SK-N-MC (cell line): ENCODE data around the gene UXS1.

Experiments used
- DNase-seq: peaks from one replicate; pipeline ENCODE4 v3.0.0-alpha.2; 2011; ENCODE audit warnings: low read depth, low spot score
- H3K27ac ChIP-seq: fragments of 200-600 bp; sonication (generic); 2 replicates; pipeline ENCODE4 v1.5.1; 2016; ENCODE audit warnings: mixed run types
- H3K36me3 ChIP-seq: fragments of 200-600 bp; sonication (generic); 2 replicates; pipeline ENCODE4 v1.6.1; 2017; ENCODE audit warnings: antibody characterized with exemption, low read length, mixed read lengths; ENCODE audit not compliant: insufficient read depth
- H3K4me3 ChIP-seq: fragments of 200-600 bp; sonication (generic); 2 replicates; pipeline ENCODE4 v1.5.1; 2016
- H3K9ac ChIP-seq: fragments of 200-600 bp; sonication (generic); 2 replicates; pipeline ENCODE4 v1.8.0; 2017; ENCODE audit warnings: mixed run types, mixed read lengths; ENCODE audit not compliant: insufficient read length
- H3K9me3 ChIP-seq: fragments of 200-600 bp; sonication (generic); 2 replicates; pipeline ENCODE4 v1.6.1; 2017; ENCODE audit warnings: low read depth, mild to moderate bottlenecking, antibody characterized with exemption, low read length, moderate library complexity, mixed read lengths
- EZH2 ChIP-seq: fragments of 200-600 bp; sonication (generic); IDR thresholded peaks from one replicate; pipeline ENCODE4 v1.6.1; 2017; ENCODE audit warnings: antibody characterized with exemption
- FOXP2 ChIP-seq: optimal IDR thresholded peaks from 2 replicates; pipeline ENCODE3; 2011; ENCODE audit warnings: mild to moderate bottlenecking, moderate library complexity; ENCODE audit not compliant: insufficient read depth; ENCODE audit errors: extremely low read length, control extremely low read depth
- POLR2AphosphoS5 ChIP-seq: IDR thresholded peaks from 2 replicates; pipeline ENCODE4 v1.6.1; 2012; ENCODE audit warnings: mild to moderate bottlenecking, low read depth, low read length, borderline replicate concordance

UXS1 gene

DNA sequence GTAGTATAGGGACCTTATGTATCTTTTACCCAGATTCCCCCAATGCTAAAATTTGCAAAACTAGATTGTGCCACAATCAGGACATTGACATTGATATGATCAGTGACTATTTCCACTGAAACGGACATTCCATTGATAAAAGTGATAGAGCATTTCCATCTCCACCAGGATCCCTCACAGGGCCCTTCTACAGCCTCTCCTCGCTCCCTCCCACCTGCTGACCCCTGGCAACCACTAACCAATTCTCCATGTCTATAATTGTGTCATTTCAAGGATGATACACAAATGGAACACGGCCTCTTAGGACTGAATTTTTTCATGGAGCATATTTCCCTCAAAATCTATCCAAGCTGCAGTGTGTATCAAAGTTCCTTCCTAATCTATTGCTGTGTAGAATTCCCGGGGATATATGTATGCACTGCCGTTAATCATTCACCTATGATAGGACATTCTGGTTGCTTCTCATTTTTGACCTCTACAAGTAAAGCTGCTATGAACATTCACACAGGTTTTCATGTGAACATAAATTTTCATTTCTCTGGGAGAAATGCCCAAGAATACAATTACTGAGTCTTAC, 67.3 kb downstream of the UXS1 start:
- H3K27ac ChIP-seq, result no peak overlapping the region
- H3K36me3 ChIP-seq, result peaks cover 6% of the 10 kb centered on the region; the same call in 1 of the 2 replicates
- H3K9ac ChIP-seq, result no peak overlapping the region
- no peaks in the 10 kb centered on the region for H3K9me3 ChIP-seq
- no peak overlapping the region for H3K4me3 ChIP-seq
- TF ChIP-seq POLR2AphosphoS5 (no peak), FOXP2 (no peak), EZH2 (no peak)
- no peak for DNase-seq

DNA sequence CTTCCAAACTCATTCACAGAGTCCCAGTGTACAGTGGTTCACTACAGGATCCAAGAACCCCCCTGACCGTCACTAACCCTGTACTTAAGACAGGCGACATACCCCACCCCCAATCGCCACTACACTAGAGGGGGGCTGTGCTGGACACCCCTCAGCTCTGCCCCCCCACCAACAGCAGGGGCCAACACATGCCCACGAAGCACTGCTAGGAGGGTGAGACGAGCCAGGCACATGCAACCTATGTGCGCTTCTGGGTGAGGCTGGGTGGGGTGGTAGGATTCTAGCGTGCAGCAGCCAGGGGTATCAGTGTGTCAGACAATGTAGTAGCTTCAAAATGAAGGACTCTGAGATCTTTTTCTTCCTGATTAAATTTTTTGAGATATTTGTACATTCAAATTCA, 67.8 kb downstream of the UXS1 start:
- Histone ChIP-seq H3K27ac (no peak overlapping the region), H3K36me3 (peaks cover 10% of the 10 kb centered on the region; the same call in 1 of the 2 replicates), H3K9ac (no peak overlapping the region), H3K4me3 (no peak overlapping the region), H3K9me3 (no peaks in the 10 kb centered on the region)
- TF ChIP-seq POLR2AphosphoS5 (no peak), EZH2 (no peak), FOXP2 (no peak)
- no peak for DNase-seq

DNA sequence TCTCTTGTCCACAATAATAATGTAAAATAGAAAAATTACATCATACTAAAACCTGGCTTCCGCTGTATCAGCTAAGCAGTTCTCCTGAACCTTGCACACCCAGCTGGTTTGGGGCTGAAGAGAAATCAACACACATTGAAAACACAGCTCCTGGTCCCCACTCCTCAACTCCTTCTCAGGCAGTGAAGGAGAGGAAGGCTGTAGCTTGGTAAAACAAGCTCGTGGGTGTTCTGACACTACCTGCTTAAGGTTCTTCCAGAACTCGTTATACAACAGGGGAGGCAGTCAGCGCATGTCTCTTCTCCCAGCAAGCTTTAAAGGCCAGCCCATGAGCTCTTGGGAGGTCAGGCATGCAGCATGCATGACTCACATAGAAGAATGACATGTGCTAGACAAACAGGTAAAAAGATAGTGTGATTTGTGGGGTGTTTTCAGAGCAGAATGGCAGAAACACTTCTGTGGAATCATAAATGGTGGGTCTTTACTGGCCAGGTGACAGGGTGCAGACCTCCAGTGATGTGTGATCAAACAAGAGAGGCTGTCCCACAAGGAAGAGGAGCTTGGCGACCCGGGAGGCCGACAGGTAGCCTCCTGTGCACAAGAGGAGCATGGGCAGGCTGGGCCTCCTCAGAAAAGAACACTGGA, 69.1 kb downstream of the UXS1 start:
- H3K4me3 ChIP-seq, result no peak overlapping the region
- no peak for DNase-seq
- H3K27ac ChIP-seq, result no peak overlapping the region
- no peak for TF ChIP-seq FOXP2
- no peak for TF ChIP-seq EZH2
- no peak for TF ChIP-seq POLR2AphosphoS5
- peaks cover 14% of the 10 kb centered on the region; the same call in 1 of the 2 replicates for H3K36me3 ChIP-seq
- H3K9me3 ChIP-seq, result no peaks in the 10 kb centered on the region
- H3K9ac ChIP-seq, result no peak overlapping the region

DNA sequence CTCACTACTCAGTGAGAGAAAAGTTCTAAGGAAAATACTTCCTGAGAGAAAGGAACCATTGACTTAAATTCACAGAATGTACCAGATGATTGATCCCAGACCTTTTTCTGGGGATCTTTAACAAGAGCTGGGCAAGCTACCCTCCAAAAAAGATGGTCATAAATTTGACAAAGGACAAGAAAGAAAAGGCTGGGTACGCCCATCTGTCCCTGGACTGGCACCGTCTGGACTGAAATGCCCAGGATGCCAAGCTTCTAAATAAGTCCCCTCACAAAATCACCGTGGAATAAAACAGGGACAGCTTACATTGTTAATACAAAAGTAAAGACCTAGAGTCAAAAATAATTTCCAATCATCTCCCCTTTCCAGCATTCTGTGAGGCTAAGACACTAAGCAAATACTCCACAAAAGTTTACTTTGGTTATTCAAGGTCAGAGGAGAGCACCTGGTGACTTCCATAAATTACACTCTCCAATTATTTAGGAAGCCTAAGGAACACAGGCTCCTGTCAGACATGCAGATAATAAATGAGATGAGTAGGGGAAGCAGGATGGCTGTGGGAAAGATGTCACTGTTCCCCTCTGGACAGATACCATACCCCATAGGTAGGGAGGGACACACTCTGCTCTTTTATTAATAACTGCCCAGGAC, 69.9 kb downstream of the UXS1 start:
- Histone ChIP-seq H3K9ac (no peak overlapping the region), H3K9me3 (no peaks in the 10 kb centered on the region), H3K27ac (no peak overlapping the region), H3K36me3 (peaks cover 14% of the 10 kb centered on the region; the same call in 1 of the 2 replicates), H3K4me3 (no peak overlapping the region)
- no peak for DNase-seq
- no peak for TF ChIP-seq FOXP2
- no peak for TF ChIP-seq EZH2
- no peak for TF ChIP-seq POLR2AphosphoS5

DNA sequence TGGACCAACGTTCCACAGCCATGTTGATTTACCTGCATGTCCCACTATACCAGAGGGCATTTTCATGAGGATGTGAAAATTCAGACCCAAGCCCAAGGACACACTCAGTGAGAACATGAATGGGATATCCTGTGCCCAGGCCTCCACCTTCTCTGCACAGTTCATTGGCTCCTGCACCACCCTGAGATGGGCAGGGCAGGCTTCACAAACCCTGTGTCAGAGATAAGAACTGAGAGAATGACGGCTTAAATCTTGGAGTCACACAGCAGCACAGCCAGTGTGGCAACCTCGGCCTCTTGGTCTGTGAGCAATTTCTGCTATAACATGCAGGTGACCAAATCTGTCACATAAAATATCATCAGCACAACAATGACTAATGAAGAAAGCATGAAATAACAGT, 71.9 kb downstream of the UXS1 start:
- TF ChIP-seq FOXP2 (no peak), POLR2AphosphoS5 (no peak), EZH2 (no peak)
- no peak for DNase-seq
- no peaks in the 10 kb centered on the region for H3K9me3 ChIP-seq
- peaks cover 14% of the 10 kb centered on the region; the same call in 1 of the 2 replicates for H3K36me3 ChIP-seq
- no peak overlapping the region for H3K4me3 ChIP-seq
- no peak overlapping the region for H3K27ac ChIP-seq
- no peak overlapping the region for H3K9ac ChIP-seq

DNA sequence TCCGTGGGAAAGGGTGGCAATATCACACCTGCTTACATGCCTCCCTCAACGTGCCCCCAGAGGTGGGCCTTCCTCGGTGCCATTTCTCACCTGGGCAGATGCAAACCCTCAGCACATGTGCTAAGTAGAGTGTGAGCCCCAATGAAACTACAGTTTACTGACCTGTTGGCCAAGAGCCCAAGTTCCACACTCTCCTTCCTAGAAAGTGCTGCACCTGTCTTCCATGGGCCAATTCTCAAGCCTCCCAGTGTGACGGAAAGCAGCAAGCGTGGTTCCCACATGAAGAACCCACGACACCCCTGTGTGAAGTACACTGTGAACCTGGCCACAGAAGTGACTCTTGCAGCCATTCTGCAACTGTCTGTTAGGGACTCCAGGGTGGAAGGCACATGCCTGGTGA, 73.7 kb downstream of the UXS1 start:
- no peak for DNase-seq
- no peak overlapping the region for H3K4me3 ChIP-seq
- no peak overlapping the region for H3K9ac ChIP-seq
- TF ChIP-seq POLR2AphosphoS5, result no peak
- no peak for TF ChIP-seq EZH2
- TF ChIP-seq FOXP2, result no peak
- peaks cover 14% of the 10 kb centered on the region; the same call in 1 of the 2 replicates for H3K36me3 ChIP-seq
- H3K27ac ChIP-seq, result no peak overlapping the region
- H3K9me3 ChIP-seq, result no peaks in the 10 kb centered on the region

DNA sequence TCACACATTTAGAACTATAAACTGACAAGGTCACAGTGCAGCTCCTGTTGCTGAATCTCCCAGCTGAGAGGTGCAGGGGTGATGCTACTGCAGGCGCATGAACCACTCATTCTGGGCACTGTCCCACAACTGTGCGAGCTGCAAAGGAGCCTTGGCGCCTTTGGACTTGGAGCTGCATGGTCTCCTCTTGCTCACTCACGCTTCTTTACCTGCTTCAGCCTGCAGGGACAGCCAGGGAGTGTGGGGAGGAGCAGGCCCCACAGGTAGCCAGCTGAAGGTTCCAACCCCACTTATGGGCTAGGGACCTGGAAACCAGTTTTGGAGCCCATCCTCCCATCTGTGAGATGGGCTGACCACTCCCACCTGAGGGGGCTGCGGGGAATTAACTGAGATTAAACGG, 75.0 kb downstream of the UXS1 start:
- DNase-seq, result no peak
- no peak overlapping the region for H3K27ac ChIP-seq
- no peak for TF ChIP-seq EZH2
- no peak for TF ChIP-seq FOXP2
- no peak for TF ChIP-seq POLR2AphosphoS5
- H3K4me3 ChIP-seq, result no peak overlapping the region
- peaks cover 14% of the 10 kb centered on the region; the same call in 1 of the 2 replicates for H3K36me3 ChIP-seq
- no peaks in the 10 kb centered on the region for H3K9me3 ChIP-seq
- no peak overlapping the region for H3K9ac ChIP-seq

DNA sequence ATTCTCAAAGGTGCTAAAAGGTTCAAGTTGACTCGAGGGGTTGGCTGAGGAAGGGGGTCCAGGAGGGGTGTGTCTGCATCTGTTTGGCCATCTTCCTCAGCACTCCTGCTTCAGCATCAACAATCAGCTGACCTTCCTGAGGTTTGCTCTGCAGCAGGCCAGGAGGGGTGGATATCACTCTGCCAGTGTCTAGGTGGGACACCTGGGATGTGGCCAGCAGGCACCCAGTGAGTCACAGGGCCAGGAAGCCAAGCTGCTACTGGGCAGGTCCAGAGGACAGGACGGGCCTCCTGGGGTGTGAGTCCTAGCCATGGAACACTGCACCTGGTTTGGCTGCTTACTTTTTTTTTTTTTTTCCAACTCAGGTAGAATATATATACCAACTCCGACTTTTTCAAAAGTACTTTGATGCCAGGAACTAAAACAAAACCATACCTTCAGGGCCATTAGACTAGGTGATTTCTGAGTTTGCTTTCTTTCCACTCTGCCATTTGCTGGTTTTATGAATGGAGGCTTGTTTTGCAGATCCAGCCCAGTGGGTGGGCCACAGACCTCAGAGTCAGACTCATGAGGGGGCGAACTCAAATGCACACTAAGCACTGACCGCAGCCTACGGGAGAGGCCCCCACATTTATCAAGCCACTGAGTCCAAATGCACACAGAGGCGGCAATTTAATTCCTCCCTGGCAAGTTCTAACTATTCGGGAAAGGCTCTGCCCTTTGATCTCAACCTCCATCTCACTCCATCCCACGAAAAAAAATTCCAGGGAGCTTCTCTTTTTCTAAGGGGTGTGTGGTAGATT, 76.0 kb downstream of the UXS1 start:
- TF ChIP-seq FOXP2 (no peak), POLR2AphosphoS5 (no peak), EZH2 (no peak)
- no peak for DNase-seq
- no peak overlapping the region for H3K4me3 ChIP-seq
- no peak overlapping the region for H3K27ac ChIP-seq
- H3K9ac ChIP-seq, result no peak overlapping the region
- H3K36me3 ChIP-seq, result peaks cover 14% of the 10 kb centered on the region; the same call in 1 of the 2 replicates
- no peaks in the 10 kb centered on the region for H3K9me3 ChIP-seq
